ENCODE data around the gene HTT. TPM values are rescaled to one million over a fixed set of nuclear protein-coding genes. Genes with fewer than 3 reads are reported as not detected.

HTT gene
- total RNA-seq, 2 donors from 2014 or later = 104 to 109 TPM

DNA sequence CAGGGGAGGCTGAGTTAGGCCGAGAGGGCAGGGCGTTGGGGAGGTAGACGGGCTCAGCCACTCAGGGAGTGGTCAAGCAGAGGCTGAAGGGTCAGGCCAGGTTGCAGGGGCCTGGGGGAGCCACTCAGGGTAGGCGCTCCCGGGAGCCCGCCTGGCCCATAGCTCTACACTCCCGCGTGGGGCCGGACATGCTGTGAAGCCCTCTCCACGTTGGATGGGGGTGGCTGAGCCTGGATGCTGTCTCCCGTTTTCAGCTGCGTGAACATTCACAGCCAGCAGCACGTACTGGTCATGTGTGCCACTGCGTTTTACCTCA, 160.5 kb downstream of the HTT start:
- WGBS, 2 experiments (ENCODE audit: insufficient coverage in 1 of 2, insufficient read length in 1 of 2) = 93% methylated on average over 12 to 14 of the region's 14 CpGs
- peaks cover 57% of the 10 kb centered on the region for H3K36me3 ChIP-seq (ENCODE audit: control insufficient read depth, insufficient read depth, low read length)

GRCh38 chr4:3235581-3235980, 161.1 kb downstream of the HTT start:
- no peaks in the 10 kb centered on the region for H3K9me3 ChIP-seq (ENCODE audit: control insufficient read depth, low read length)
- TF ChIP-seq, protein P1, sequence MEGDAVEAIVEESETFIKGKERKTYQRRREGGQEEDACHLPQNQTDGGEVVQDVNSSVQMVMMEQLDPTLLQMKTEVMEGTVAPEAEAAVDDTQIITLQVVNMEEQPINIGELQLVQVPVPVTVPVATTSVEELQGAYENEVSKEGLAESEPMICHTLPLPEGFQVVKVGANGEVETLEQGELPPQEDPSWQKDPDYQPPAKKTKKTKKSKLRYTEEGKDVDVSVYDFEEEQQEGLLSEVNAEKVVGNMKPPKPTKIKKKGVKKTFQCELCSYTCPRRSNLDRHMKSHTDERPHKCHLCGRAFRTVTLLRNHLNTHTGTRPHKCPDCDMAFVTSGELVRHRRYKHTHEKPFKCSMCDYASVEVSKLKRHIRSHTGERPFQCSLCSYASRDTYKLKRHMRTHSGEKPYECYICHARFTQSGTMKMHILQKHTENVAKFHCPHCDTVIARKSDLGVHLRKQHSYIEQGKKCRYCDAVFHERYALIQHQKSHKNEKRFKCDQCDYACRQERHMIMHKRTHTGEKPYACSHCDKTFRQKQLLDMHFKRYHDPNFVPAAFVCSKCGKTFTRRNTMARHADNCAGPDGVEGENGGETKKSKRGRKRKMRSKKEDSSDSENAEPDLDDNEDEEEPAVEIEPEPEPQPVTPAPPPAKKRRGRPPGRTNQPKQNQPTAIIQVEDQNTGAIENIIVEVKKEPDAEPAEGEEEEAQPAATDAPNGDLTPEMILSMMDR (conservative IDR thresholded peaks at IDR 0.05) = no peak
- no peaks in the 10 kb centered on the region for H3K9me3 Mint-ChIP-seq
- peaks cover 55% of the 10 kb centered on the region for H3K36me3 ChIP-seq (ENCODE audit: control insufficient read depth, insufficient read depth, low read length)
- peaks cover 62% of the 10 kb centered on the region for H3K36me3 Mint-ChIP-seq (ENCODE audit: low read depth)
- H3K9ac ChIP-seq (ENCODE audit: extremely low read depth, low read length, poor library complexity, severe bottlenecking) = no peak overlapping the region
- H3K4me3 Mint-ChIP-seq = no peak overlapping the region
- no peak overlapping the region for H3K27ac ChIP-seq (ENCODE audit: low read depth, low read length)
- no peaks in the 10 kb centered on the region for H3K27me3 ChIP-seq (ENCODE audit: control insufficient read depth, insufficient read depth, low read length, poor library complexity, severe bottlenecking)
- no peak overlapping the region for H3K27ac Mint-ChIP-seq
- H3K4me3 ChIP-seq (ENCODE audit: low read length) = no peak overlapping the region
- H3K4me1 Mint-ChIP-seq = peaks cover 5% of the 10 kb centered on the region
- no peaks in the 10 kb centered on the region for H3K4me1 ChIP-seq (ENCODE audit: control insufficient read depth, insufficient read depth, low read length)
- no peaks in the 10 kb centered on the region for H3K27me3 Mint-ChIP-seq (ENCODE audit: insufficient read depth)
- 94% methylated on average over 6 to 11 of the region's 11 CpGs for WGBS, 2 experiments (ENCODE audit: insufficient coverage in 1 of 2, insufficient read length in 1 of 2)
- no peak for DNase-seq

More for the DNA sequence above, 160.5 kb downstream of the HTT start:
- Mint-ChIP-seq H3K36me3 (ENCODE audit: low read depth) (peaks cover 67% of the 10 kb centered on the region), H3K9me3 (no peaks in the 10 kb centered on the region), H3K4me3 (no peak overlapping the region), H3K27me3 (ENCODE audit: insufficient read depth) (no peaks in the 10 kb centered on the region), H3K4me1 (peaks cover 5% of the 10 kb centered on the region), H3K27ac (peak overlapping the region; percentile 52)
- no peak overlapping the region for H3K4me3 ChIP-seq (ENCODE audit: low read length)
- H3K9me3 ChIP-seq (ENCODE audit: control insufficient read depth, low read length) = no peaks in the 10 kb centered on the region
- no peaks in the 10 kb centered on the region for H3K27me3 ChIP-seq (ENCODE audit: control insufficient read depth, insufficient read depth, low read length, poor library complexity, severe bottlenecking)
- H3K9ac ChIP-seq (ENCODE audit: extremely low read depth, low read length, poor library complexity, severe bottlenecking) = no peak overlapping the region
- no peak for DNase-seq
- TF ChIP-seq, protein P1 (conservative IDR thresholded peaks at IDR 0.05) = no peak
- no peaks in the 10 kb centered on the region for H3K4me1 ChIP-seq (ENCODE audit: control insufficient read depth, insufficient read depth, low read length)
- no peak overlapping the region for H3K27ac ChIP-seq (ENCODE audit: low read depth, low read length)

DNA sequence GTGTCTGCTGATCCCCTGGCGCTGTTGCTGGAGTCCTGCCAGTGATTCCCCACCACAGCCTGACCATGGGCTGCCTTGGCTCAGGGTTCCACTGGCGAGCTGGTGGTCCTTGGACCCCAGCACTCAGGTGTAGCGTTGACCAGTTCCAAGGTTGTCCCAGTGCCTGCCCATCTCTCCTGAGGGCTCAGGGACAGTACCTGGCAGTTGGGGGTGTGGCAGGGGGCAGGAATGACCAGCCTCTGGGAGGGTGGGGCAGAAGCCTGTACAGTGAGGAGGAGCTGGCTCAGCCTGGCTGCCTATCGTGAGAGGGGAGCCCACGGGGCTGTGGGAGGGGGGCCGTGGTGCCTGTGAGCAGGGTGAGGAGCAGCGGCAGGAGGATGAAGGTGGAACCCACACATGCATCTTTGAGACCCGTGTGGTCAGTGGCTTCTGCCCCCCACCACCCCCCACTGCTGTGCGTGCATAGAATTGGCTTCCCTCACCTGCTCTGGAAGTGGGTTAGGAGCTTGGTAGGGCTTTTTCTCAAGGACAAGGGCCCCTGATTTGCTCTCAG, 161.9 kb downstream of the HTT start:
- H3K9ac ChIP-seq (ENCODE audit: extremely low read depth, low read length, poor library complexity, severe bottlenecking) = no peak overlapping the region
- Mint-ChIP-seq H3K27me3 (ENCODE audit: insufficient read depth) (no peaks in the 10 kb centered on the region), H3K9me3 (no peaks in the 10 kb centered on the region), H3K4me3 (no peak overlapping the region), H3K36me3 (ENCODE audit: low read depth) (peaks cover 62% of the 10 kb centered on the region), H3K27ac (no peak overlapping the region), H3K4me1 (peaks cover 5% of the 10 kb centered on the region)
- WGBS, 2 experiments (ENCODE audit: insufficient coverage in 1 of 2, insufficient read length in 1 of 2) = 88 to 100% methylated on average over 3 to 9 of the region's 9 CpGs
- H3K27me3 ChIP-seq (ENCODE audit: control insufficient read depth, insufficient read depth, low read length, poor library complexity, severe bottlenecking) = no peaks in the 10 kb centered on the region
- TF ChIP-seq, protein P1 (conservative IDR thresholded peaks at IDR 0.05) = no peak
- peaks cover 52% of the 10 kb centered on the region for H3K36me3 ChIP-seq (ENCODE audit: control insufficient read depth, insufficient read depth, low read length)
- H3K9me3 ChIP-seq (ENCODE audit: control insufficient read depth, low read length) = no peaks in the 10 kb centered on the region
- H3K4me3 ChIP-seq (ENCODE audit: low read length) = no peak overlapping the region
- no peak overlapping the region for H3K27ac ChIP-seq (ENCODE audit: low read depth, low read length)
- no peaks in the 10 kb centered on the region for H3K4me1 ChIP-seq (ENCODE audit: control insufficient read depth, insufficient read depth, low read length)
- no peak for DNase-seq
